Brain microvascular endothelial cell (primary cell): ENCODE measurements around the gene TCF7L1.

Experiments
- DNase-seq: peaks from one replicate; pipeline ENCODE4 v3.0.0-alpha.2; 2020
- H3K27ac ChIP-seq: fragments of 250-450 bp; sonication (Bioruptor Pico); 2 replicates; pipeline ENCODE4 v1.5.1; 2020; ENCODE audit warnings: mild to moderate bottlenecking, moderate library complexity
- H3K27me3 ChIP-seq: fragments of 250-450 bp; sonication (Bioruptor Pico); replicated peaks from 2 replicates; pipeline ENCODE4 v1.5.1; 2020; ENCODE audit warnings: mild to moderate bottlenecking
- H3K36me3 ChIP-seq: fragments of 250-450 bp; sonication (Bioruptor Pico); replicated peaks from 2 replicates; pipeline ENCODE4 v1.5.1; 2020; ENCODE audit warnings: mild to moderate bottlenecking
- H3K4me3 ChIP-seq: 2 replicates; pipeline ENCODE4 v1.5.1; 2011; ENCODE audit warnings: low read depth, mild to moderate bottlenecking, control low read depth, low read length, moderate library complexity
- in situ Hi-C: cut with HindIII; loops from 2 replicates; pipeline ENCODE4 v1.10.0; 2017; ENCODE audit warnings: low sequenced_read_pairs, low pct_ligation_motif_present
- TF ChIP-seq, protein P1 (sequence below): IDR thresholded peaks from 2 replicates; pipeline ENCODE4 v1.5.1; 2011; ENCODE audit warnings: low read depth, mild to moderate bottlenecking, moderate library complexity, low read length, control low read depth, inconsistent platforms; ENCODE audit errors: missing control alignments

TCF7L1 gene

DNA sequence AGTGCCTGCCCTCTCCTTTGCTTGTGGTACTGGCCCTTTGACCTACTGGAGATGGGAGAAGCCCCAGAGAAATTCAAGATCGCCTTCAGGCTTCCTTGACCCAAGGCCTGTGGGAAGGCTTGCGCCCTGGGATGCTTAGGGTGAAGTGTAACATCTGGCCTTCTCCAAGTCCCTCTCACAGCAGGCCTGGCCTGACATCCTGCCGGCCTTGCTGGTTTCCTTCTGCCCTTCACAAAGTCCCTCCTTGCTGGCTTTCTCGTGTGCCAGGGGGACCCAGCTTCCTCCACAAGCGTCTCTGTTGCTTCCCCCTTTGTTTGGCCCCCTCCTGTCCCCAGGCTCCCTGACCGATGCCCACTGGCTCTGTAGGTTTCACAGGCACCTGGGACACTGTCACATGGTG lies 26.4 kb downstream of the TCF7L1 start:
- Histone ChIP-seq H3K27ac (no peak overlapping the region), H3K4me3 (no peak overlapping the region), H3K36me3 (no peaks in the 10 kb centered on the region), H3K27me3 (no peaks in the 10 kb centered on the region)
- TF ChIP-seq, protein P1, sequence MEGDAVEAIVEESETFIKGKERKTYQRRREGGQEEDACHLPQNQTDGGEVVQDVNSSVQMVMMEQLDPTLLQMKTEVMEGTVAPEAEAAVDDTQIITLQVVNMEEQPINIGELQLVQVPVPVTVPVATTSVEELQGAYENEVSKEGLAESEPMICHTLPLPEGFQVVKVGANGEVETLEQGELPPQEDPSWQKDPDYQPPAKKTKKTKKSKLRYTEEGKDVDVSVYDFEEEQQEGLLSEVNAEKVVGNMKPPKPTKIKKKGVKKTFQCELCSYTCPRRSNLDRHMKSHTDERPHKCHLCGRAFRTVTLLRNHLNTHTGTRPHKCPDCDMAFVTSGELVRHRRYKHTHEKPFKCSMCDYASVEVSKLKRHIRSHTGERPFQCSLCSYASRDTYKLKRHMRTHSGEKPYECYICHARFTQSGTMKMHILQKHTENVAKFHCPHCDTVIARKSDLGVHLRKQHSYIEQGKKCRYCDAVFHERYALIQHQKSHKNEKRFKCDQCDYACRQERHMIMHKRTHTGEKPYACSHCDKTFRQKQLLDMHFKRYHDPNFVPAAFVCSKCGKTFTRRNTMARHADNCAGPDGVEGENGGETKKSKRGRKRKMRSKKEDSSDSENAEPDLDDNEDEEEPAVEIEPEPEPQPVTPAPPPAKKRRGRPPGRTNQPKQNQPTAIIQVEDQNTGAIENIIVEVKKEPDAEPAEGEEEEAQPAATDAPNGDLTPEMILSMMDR = no peak
- DNase-seq = no peak
- in situ Hi-C loops = no loop called here

DNA sequence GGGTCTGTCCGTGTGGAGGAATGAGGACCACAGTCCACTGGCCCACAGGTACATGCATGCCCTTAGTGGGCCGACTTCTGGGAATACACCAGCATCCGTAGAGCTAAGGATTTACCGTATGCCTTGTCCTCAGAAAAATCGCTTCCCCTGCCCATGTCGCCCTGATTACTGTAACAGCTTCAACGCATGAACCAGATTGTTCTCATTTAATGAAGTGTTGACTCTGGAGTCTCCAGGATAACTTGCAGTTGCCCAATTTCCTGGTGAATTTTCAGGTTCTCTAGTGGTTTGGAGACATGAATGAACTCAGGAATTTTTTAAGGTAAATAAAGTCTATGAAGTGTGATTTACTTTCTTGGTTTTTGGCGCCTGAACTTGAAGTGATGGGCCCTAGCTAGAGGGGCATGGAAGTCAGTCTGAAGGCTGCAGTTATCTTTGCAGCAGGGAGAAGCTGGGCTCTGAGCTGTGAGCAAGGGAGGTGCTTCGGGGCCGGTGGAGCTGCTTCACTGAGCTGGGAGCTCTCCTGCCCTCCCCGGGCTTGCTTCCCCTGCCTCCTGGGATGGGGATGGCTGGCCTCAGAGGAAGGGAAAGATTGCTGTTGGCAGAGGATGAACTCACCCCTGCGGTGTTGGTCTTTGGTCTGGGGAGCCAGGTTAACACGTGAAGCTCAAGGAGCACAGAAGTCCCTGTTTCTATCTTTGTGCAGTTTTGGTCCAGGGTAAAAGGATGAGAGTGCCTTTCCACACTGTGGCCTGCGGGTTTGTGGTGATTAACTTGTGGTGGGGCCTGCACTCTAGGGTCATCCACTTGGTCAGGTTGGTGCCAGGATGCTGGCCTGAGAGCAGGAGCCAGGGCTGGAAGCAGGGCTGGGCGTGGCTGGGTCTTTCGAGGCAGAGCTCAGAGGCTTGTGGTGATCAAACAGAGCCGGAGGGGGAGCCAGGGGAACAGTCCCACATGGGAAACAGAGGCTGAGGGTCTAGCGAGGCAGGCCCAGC lies 28.1 kb downstream of the TCF7L1 start:
- no peaks in the 10 kb centered on the region for H3K27me3 ChIP-seq
- no peak overlapping the region for H3K4me3 ChIP-seq
- no peak for DNase-seq
- TF ChIP-seq, protein P1 = no peak
- no peak overlapping the region for H3K27ac ChIP-seq
- in situ Hi-C loops = no loop called here
- H3K36me3 ChIP-seq = no peaks in the 10 kb centered on the region

DNA sequence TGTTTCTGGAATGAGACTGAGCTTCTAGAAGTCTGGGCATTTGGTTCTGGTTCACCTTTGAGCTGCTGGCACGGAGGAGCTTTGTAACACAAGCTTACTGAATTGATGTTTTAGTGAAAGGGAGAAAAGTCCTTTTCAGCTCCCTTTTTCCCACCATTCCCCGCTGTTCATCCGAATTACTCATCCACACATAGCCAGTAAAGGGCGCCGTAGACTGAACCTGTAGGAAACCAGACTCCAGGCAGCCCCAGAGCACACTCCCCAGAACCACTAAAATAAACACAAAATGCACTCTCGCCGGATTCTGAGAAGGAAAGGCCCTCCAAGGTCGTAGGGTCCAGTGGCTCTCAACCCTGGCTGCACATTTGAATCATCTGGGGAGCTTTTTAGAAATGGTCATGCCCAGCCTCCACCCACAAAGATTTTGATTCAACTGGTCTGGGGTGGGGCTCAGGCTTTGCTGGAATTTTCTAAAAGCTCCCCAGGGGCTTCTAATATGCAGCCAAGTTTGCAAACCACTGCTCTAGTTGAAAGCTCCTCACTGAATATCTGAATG lies 29.6 kb downstream of the TCF7L1 start:
- Histone ChIP-seq H3K27ac (peak overlapping the region; percentile 31), H3K4me3 (no peak overlapping the region), H3K27me3 (no peaks in the 10 kb centered on the region), H3K36me3 (no peaks in the 10 kb centered on the region)
- peak; percentile 70 for DNase-seq
- in situ Hi-C loops = no loop called here
- TF ChIP-seq, protein P1 = no peak

DNA sequence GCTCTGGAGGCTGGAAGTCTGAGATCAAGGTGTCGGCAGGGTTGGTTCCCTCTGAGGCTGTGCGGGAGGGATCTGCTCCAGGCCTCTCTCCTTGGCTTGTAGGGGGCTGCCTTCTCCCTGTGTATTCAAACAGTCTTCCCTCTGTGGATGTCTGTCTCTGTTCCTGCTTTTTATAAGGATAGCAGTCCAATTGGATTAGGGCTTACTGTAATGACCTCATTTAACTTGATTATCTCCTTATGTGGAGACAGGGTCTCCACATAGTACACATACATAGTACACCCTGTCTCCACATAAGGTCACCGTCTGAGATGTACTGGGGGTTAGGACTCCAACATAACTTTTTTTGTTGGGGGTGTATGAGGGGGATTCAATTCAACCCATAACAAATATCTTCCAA lies 30.5 kb downstream of the TCF7L1 start:
- Histone ChIP-seq H3K4me3 (no peak overlapping the region), H3K27me3 (no peaks in the 10 kb centered on the region), H3K36me3 (no peaks in the 10 kb centered on the region), H3K27ac (no peak overlapping the region)
- in situ Hi-C loops = no loop called here
- no peak for DNase-seq
- TF ChIP-seq, protein P1 = no peak

DNA sequence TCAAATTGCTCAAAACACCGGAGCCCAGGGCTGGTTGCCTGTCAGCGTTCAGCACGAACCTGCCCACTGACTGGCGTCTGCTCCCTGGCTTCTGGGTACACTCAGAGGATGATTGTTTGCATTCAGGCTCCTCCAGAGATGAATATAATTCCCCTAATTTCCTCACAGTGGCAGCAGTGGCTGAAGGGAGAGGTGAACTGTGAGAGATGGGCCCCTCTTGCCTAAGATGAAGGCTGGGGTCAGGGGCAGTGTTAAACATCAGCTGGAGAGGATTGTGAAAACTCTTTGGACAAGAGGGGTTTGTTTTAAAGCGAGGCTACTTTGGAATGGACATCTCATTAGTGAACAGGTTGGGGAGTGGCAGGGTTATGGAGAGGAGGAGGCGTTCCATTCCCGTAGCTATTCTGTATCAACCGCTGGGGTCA lies 31.0 kb downstream of the TCF7L1 start:
- H3K27ac ChIP-seq = no peak overlapping the region
- in situ Hi-C loops = no loop called here
- TF ChIP-seq, protein P1 = peak; percentile 1
- no peaks in the 10 kb centered on the region for H3K27me3 ChIP-seq
- no peak for DNase-seq
- no peak overlapping the region for H3K4me3 ChIP-seq
- H3K36me3 ChIP-seq = no peaks in the 10 kb centered on the region
